Cardiac muscle cell (in vitro differentiated cells and primary cell): ENCODE measurements around the gene INPP5F. TPM values are rescaled to one million over a fixed set of nuclear protein-coding genes. Genes with fewer than 3 reads are reported as not detected.
A peak's percentile ranks its signal among the peaks of the same experiment; 100 is the strongest.

Experiments
- DNase-seq, 2 donors: peaks; one replicate each; pipeline versions ENCODE4 v3.0.0 to v3.0.0-alpha.2; 2010 to 2017; ENCODE audit warnings: low read depth in 1 of 2, low spot score in 1 of 2
- H3K27ac ChIP-seq: fragments of 200-600 bp; sonication (generic); 2 replicates; pipeline ENCODE4 v1.5.1; 2016
- H3K27me3 ChIP-seq: fragments of 200-600 bp; sonication (generic); 2 replicates; pipeline ENCODE4 v1.6.0; 2016; ENCODE audit warnings: control low read depth
- H3K36me3 ChIP-seq: fragments of 200-600 bp; sonication (generic); 2 replicates; pipeline ENCODE4 v1.5.1; 2016; ENCODE audit warnings: control low read depth
- H3K4me1 ChIP-seq: fragments of 200-600 bp; sonication (generic); 2 replicates; pipeline ENCODE4 v1.8.1; 2017; ENCODE audit warnings: low read depth, mild to moderate bottlenecking, mixed run types
- H3K4me3 ChIP-seq: fragments of 200-600 bp; sonication (generic); 2 replicates; pipeline ENCODE4 v1.5.1; 2016; ENCODE audit warnings: mild to moderate bottlenecking
- H3K9me3 ChIP-seq: fragments of 200-600 bp; sonication (generic); 2 replicates; pipeline ENCODE4 v1.5.1; 2017; ENCODE audit warnings: low read depth, mild to moderate bottlenecking, control low read depth
- polyA plus RNA-seq: library from polyadenylated mRNA; unstranded; fragments of >200 nt; fragmentation: Nextera tagmentation; extraction: Ambion mirVana; gene quantifications from 2 replicates; pipeline ENCODE4 v1.2.1, GENCODE V29; 2016
- total RNA-seq: library from RNA; depleted of rRNA; stranded (reverse); fragments of >200 nt; gene quantifications from 2 replicates; pipeline ENCODE4 v1.2.3, GENCODE V29; 2016
- TF ChIP-seq, protein P1 (sequence below): IDR thresholded peaks from 2 replicates; pipeline ENCODE4 v1.5.1; 2012; ENCODE audit warnings: low read depth, mild to moderate bottlenecking, low read length

Gene INPP5F
- total and polyA plus RNA-seq, 2 experiments from 2014 or later = 10.2 to 15.7 TPM

DNA sequence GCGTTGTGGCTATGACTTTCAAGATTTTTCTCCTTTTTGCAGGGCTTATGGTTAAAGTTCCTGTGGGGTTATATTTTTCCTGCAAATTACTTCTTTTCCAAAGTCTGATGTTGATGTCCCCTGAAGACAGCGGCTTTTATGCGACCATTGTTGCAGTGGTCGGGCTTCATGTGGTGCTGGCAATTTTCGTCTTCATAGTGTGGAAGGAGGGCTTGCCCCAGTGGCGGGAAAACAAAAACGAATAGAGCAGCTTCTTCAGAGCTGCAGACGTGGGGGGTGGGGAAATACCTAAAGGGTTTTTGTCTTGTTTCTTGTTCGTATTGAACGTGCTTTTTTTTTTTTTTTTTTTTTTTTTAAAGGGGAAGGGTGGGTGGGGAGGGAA is 93.0 kb downstream of the INPP5F start:
- H3K36me3 ChIP-seq = peaks cover 2% of the 10 kb centered on the region
- H3K4me1 ChIP-seq = peaks cover 5% of the 10 kb centered on the region
- no peaks in the 10 kb centered on the region for H3K27me3 ChIP-seq
- H3K4me3 ChIP-seq = peak overlapping the region; percentile 30
- peak; percentile 11 to 33 for DNase-seq
- H3K9me3 ChIP-seq = no peaks in the 10 kb centered on the region
- H3K27ac ChIP-seq = no peak overlapping the region
- TF ChIP-seq, protein P1, sequence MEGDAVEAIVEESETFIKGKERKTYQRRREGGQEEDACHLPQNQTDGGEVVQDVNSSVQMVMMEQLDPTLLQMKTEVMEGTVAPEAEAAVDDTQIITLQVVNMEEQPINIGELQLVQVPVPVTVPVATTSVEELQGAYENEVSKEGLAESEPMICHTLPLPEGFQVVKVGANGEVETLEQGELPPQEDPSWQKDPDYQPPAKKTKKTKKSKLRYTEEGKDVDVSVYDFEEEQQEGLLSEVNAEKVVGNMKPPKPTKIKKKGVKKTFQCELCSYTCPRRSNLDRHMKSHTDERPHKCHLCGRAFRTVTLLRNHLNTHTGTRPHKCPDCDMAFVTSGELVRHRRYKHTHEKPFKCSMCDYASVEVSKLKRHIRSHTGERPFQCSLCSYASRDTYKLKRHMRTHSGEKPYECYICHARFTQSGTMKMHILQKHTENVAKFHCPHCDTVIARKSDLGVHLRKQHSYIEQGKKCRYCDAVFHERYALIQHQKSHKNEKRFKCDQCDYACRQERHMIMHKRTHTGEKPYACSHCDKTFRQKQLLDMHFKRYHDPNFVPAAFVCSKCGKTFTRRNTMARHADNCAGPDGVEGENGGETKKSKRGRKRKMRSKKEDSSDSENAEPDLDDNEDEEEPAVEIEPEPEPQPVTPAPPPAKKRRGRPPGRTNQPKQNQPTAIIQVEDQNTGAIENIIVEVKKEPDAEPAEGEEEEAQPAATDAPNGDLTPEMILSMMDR = no peak

DNA sequence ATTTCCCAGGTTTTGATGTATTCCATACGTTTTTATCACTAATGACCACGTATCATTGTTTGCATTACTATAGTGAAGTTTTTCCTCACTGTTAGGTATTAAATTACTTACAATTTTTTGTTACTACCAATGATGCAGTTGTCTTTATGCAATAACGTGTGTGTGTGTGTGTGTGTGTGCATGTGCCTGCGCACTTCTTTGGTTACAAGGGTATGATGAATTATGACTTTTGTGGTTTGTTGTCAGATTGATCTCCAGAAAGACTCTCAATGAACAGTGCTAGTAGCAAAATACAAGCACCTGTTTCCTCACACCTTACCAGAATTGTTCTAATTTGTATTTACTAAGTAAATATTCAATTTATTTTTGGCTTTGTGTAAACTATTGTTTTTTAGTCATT is 95.3 kb downstream of the INPP5F start:
- no peak overlapping the region for H3K27ac ChIP-seq
- no peaks in the 10 kb centered on the region for H3K9me3 ChIP-seq
- no peak for DNase-seq
- H3K4me1 ChIP-seq = peaks cover 5% of the 10 kb centered on the region
- H3K4me3 ChIP-seq = no peak overlapping the region
- peaks cover 8% of the 10 kb centered on the region for H3K36me3 ChIP-seq
- no peaks in the 10 kb centered on the region for H3K27me3 ChIP-seq
- TF ChIP-seq, protein P1 = no peak

DNA sequence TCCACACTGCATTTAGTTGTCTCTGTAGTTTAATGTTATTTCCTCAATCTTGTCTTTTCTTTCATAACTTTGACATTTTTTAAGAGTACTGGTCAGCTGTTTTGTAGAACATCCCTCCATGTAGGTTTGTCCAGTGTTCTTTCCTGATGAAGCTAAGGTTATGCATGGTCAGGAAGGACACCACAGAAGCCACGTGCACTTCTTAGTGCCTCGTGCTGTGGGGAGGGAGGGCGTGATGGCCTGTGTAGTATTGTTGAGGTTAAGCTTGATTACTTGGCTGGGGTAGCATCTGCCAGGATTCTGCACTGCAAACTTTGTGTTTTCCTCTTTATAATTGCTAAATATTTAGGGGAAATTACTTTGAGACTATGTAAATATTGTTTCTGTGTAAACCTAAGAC is 98.4 kb downstream of the INPP5F start:
- TF ChIP-seq, protein P1 = no peak
- Histone ChIP-seq H3K9me3 (no peaks in the 10 kb centered on the region), H3K36me3 (peaks cover 20% of the 10 kb centered on the region), H3K27ac (no peak overlapping the region), H3K27me3 (no peaks in the 10 kb centered on the region), H3K4me1 (peaks cover 5% of the 10 kb centered on the region), H3K4me3 (no peak overlapping the region)
- DNase-seq = no peak

GRCh38 chr10:119826771-119827170 is 100.9 kb downstream of the INPP5F start:
- peaks cover 43% of the 10 kb centered on the region for H3K36me3 ChIP-seq
- H3K9me3 ChIP-seq = no peaks in the 10 kb centered on the region
- H3K4me3 ChIP-seq = no peak overlapping the region
- DNase-seq = peak in 1 of 2 donors; percentile 9
- no peaks in the 10 kb centered on the region for H3K4me1 ChIP-seq
- peak overlapping the region; percentile 37 for H3K27ac ChIP-seq
- TF ChIP-seq, protein P1 = no peak
- no peaks in the 10 kb centered on the region for H3K27me3 ChIP-seq

DNA sequence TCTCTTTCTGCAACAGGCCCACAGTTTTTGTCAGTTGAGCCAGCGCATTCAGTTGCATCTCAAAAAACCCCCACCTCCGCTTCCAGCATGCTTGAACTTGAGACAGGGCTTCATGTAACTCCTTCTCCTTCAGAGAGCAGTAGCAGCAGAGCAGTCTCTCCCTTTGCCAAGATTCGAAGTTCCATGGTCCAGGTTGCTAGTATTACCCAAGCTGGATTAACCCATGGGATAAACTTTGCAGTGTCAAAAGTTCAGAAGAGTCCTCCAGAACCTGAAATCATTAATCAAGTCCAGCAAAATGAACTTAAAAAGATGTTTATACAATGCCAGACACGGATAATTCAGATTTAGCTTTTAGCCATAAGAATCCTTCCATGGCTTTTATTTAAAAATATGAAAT is 101.6 kb downstream of the INPP5F start:
- peak overlapping the region; percentile 37 for H3K27ac ChIP-seq

More for the DNA sequence above, 101.6 kb downstream of the INPP5F start:
- DNase-seq = no peak
- Histone ChIP-seq H3K9me3 (no peaks in the 10 kb centered on the region), H3K27me3 (no peaks in the 10 kb centered on the region), H3K4me1 (no peaks in the 10 kb centered on the region), H3K4me3 (no peak overlapping the region), H3K36me3 (peaks cover 49% of the 10 kb centered on the region)
- TF ChIP-seq, protein P1 = no peak
